EL (cell line): ENCODE measurements around the gene TTC27.
"Not testable (repeated sequence)": the region's sequence is repeated elsewhere in the genome, so short reads cannot be mapped to it uniquely, and the experiment has no call there.

Source experiments
- DNase-seq: peaks from one replicate; pipeline ENCODE4 v3.0.0-alpha.2; 2016

The TTC27 gene

DNA sequence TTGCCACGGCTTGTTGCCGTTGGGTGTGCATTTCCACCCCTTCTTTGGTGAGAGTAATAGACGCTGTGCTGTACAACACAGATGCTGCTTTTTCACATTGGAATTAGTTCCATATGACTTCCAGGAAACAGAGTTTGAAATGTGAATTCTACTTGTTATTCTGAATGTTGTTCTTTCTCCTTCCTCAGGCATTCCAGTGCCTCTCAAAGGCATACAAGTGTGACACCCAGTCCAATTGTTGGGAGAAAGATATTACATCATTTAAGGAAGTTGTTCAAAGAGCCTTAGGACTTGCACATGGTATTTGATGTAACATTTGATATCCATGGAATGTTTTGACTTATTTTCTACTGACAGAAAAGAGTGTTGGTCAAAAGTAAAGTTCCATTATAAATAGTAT, 184.5 kb downstream of the TTC27 start:
- DNase-seq = peak; percentile 31

DNA sequence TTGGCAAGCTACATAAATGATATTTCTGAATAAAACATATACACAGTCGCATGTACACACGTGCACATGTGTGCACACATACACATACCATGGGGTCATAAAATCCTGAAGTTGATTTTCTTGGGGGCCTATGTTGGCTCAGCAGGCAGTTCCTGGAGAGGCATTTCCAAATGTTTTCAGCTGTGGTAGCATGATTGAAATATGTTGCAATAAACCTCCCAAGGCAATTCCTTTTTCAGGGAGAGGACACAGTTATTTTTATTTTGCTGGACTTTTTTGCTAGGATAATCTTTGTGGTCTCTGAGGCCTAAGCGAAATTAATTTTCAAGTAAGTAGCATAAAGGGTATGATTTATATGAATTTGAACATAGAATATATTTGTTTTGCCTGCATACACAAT, 192.2 kb downstream of the TTC27 start:
- DNase-seq = no peak

DNA sequence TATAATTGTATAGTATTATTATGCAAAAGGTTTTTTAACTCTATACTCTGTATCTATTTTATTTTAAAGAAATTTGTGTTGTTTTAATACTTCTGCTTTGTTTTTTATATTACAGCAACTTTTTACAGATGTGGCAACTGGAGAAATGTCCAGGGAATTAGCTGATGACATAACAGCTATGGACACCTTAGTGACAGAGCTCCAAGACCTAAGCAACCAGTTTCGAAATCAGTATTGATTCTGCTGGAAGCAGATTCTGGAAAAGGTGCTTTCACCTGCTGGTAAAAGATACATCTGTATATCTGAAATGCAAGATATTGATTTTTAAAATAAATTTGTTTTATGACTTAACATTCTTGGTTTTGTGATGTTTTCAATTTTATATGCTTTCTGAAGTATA, 192.9 kb downstream of the TTC27 start:
- no peak for DNase-seq

DNA sequence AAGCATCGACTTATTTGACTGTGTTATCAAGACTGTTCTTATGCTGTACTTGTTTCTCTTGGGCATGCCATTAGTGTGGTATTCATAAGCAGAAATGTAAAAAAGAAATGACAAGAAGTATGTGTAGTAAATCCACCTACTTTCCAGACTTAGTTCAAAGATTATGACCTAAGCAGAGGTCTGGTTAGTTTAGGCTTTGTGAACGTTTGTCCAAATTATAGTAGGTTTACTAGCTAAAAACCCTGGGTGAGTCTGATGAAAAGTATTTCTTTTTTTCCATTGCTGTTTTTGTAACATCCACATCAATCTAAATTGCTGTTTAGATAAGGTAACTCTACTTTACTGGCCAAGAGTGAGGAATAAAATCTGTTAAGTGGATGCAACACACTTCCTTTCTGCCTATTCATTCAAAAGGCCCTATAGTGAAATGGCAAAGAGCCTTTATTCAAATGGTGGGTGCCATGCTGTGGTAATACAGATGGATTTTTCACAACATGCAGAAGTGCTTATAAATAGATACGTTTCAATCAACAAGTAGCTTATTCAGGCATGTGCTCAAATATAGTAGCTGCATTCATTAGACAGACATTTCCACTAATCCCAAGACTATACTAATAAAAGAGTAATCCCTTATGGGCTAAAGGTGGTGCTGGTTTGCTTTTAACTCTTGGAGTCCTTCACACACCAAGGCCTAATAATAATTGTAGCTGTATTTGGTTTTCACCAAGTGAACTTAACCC, 196.4 kb downstream of the TTC27 start:
- no peak for DNase-seq

DNA sequence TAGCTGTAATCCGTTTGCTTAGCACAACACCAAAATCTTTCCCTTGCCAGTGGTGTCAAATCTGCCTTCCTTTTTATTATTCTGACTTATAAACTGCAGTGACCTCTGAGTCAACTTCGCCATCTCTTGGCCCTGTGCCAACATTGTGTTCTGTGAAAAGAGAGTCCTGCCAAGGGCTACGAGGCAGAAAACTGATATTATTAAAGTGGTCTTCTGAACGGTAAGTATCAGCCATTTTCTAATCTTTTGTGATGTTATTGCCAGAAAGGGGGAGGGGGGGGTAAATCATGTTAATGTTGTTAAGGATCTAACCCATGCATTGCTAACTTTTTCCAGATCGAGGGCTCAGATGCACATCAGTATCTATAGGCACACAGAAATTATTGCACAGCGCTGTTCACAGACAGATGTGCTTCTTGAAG, 197.5 kb downstream of the TTC27 start:
- peak; percentile 12 for DNase-seq

DNA sequence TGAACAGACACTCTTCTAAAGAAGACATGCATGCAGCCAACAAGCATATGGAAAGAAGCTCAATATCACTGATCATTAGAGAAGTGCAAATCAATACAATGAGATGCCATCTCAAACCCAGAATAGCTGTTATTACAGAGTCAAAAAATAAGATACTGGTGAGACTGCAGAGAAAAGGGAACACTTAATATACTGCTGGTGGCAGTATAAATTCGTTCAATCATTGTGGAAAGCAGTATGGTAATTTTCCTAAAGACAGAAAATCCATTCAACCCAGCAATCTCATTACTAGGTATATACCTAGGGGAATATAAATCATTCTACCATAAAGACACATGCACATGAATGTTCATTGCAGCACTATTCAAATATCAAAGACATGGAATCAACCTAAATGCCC, 202.3 kb downstream of the TTC27 start:
- no peak for DNase-seq

DNA sequence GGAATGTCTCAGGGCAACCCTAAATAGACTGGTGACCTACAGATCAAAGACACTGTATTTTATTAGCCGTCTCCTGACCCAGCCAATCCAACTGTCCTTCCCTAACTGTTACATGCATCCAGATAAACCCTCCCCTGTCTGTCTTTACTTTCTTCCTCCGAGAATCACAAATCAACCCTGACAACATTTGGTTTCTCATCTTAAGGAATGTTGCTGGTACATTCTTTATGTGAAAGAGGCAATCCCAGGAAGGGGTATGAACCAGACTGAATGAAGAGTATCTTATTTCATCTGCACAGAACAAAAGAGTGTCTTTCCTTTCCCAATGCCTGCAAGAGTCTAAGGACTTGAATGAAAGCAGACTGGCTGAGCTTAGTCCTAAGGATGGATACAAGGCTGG, 205.0 kb downstream of the TTC27 start:
- DNase-seq = peak; percentile 47

DNA sequence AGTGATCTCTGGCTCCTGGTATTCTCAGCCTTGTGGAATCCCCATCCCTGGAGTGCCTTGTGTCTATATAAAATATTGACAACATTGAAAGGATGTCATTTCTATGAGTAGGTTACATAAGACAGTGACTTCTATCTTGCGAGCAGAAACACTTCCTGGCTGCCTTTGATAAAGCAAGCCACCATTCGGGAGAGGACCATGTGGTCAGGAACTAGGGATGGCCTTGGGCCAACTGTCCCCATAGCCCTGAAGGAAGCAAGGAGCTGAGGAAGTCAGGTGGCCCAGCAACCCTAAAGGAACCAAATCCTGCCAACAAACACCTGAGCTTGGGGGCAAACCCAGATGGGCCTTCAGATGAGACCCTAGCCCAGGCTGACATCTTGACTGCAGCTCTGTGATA, 205.9 kb downstream of the TTC27 start:
- DNase-seq = no peak

DNA sequence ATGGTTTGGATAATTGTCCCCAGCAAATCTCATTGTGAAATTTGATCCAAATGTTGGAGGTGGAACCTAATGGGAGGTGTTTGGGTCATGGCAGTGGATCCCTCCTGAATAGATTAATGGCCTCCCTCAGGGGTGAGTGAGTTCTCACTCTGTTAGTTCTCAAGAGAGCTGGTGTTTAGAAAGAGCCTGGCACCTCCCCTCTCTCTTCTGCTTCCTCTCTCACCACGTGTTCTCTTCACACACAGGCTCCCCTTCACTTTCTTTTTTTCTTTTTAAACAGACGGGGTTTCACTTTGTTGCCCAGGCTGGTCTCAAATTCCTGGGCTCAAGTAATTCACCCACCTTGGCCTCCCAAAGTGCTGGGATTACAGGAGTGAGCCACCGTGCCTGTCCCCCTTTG, 207.3 kb downstream of the TTC27 start:
- DNase-seq = no peak

DNA sequence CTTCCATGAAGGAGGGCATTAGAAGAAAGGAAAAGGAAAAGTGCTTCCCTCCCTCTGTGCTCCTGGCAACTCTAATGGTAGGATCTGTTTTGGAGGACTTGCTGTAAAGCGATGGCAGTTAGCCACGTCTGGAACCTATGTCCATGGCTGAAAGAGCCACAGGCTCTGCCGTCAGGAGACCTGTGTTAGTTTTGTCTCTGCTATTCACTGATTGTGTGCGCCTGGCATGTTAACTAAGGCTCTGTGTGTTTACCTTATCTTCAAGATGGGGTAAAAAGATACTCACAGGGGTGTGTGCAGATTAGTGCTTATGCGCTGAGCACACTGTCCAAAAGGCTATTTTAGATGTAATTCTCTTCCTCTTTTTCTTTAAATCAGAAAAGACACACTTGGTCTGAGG, 209.1 kb downstream of the TTC27 start:
- no peak for DNase-seq

DNA sequence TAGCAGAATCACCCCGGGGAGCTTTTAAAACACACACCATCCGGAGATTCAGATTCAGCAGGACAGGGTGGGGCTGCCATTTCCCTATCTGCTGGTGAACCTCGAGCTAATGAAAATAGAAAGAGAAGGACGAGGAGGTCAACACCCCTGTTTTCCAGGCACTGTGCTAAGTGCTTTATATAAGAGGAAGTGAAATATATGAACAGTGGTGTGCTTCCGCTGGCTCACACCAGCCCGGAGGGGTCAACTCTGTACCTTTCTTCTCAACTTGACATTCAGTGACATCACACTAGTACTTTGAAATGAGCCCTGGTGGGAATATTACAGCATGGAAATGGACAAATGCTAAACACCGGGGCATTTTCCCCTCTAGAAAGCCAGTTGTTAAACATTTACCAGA, 210.6 kb downstream of the TTC27 start:
- no peak for DNase-seq

DNA sequence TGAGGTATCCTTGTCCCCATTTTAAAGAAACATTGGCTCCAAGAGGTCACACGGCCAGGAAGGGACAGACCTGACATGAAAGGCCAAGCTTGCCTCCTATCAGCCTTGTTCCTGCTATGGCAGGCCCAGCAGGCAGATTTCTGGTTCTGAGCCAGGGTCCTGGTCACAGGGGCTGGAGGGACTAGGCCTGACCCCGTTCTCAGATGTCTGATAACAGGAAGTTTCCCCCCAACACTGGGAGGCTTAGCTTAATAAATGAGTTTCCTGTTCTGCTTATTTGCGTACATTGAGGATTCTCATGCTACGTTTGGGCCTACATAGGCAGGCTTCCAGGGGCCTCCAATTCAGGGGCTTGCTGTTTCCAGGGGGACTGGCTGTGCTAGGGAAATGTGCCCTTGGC, 211.1 kb downstream of the TTC27 start:
- DNase-seq = no peak

DNA sequence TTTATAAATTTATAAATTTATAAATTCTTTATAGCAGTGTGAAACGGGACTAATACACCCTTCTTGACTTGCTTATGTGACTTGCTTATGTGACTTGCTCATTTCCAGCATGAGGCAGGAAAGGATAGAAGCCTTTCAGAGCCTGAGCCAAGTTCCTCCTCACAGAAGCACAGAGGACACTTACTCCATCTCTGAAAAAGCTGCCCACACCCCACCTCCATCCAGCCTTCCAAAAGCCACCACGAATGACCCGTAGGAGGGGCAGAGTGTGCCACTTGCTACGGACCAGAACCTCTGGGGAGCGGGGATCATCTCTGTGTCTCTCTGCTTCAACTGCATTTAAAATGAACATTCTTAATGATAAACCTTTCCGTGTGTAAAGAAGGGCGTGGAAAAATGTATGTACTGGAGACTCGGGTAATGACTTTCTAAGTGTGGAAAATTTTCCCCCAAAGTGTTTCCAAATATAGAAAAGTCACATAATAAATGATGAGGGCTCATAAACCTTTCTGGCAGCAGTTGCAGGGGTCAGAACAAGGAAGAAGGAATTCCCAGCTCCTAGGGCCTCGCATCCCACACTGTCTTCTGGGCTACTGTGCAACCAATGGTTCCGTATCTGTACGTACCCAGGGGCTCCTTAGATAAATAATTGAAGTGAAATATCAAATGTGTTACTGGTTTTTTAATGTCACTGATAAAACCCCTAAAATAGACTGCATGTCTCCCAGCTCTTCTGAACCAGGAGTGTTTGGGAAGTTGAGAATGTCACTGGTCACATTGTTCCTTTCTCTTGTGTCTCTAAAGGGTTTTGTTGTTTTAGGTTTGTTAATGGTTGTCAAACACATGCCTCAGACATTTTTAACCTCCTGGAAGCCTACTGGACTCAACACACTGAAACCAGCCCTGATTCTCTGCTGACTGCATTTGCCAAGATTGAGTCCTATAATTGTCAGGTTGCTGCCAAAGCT, 214.4 kb downstream of the TTC27 start:
- DNase-seq = no peak

DNA sequence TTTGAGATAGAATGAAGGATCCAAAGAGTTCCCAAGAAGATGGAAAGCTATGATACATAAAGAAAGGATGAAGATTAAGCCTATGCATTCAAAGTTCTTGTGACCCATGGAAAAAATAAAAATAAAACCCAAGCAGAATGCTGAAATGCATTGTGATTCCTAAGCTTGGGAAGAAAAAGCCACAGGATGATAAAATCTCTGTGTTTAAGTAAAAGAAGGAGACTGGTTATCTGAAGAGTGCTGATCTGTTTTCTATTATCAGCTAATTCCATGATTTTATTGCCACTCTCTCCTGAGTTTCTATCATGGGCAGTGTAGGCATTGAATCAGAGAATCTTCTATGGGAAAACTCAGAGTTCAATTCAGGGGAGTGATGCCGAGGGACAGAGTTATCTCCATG, 215.8 kb downstream of the TTC27 start:
- no peak for DNase-seq

DNA sequence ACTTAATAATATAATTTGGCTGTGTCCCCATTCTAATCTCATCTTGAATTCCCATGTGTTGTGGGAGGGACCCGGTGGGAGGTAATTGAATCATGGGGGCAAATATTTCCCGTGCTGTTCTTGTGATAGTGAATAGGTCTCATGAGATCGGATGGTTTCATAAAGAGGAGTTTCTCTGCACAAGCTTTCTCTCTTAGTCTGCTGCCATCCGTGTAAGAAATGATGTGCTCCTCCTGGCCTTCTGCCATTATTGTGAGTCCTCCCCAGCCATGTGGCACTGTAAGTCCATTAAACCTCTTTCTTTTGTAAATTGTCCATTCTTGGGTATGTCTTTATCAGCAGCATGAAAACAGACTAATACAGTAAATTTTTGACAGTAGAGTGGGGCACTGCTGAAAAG, 216.4 kb downstream of the TTC27 start:
- DNase-seq = no peak

DNA sequence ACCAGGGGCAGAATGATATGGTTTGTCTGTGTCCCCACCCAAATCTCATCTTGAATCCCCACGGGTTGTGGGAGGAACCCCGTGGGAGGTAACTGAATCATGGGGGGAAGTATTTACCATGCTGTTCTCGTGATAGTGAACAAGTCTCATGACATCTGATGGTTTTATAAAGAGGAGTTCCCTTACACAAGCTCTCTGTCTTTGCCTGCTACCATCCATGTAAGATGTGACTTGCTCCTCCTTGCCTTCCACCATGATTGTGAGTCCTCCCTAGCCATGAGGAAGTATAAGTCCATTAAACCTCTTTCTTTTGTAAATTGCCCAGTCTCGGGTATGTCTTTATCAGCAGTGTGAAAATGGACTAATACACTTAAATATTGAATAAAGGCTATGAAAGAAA, 218.4 kb downstream of the TTC27 start:
- DNase-seq = not testable (repeated sequence)

DNA sequence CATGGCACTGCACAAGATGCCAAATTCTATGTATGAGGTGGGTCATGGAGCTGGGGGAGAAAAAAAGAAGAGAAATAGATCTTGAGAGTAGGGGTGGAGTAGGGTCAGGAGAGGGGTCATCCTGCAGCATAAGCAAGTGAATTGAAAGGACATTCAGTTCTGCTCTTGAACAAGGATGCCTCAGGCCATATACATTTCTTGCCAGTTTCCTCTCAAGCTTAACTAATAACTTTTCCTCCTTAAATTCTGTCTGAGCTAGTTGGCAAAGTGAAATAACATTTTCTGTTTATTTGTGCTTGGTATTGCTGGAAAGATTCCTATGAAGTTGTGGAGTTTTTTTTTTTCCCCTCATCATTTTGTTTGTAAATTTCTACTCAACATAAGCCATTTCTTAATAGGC, 219.9 kb downstream of the TTC27 start:
- DNase-seq = no peak

DNA sequence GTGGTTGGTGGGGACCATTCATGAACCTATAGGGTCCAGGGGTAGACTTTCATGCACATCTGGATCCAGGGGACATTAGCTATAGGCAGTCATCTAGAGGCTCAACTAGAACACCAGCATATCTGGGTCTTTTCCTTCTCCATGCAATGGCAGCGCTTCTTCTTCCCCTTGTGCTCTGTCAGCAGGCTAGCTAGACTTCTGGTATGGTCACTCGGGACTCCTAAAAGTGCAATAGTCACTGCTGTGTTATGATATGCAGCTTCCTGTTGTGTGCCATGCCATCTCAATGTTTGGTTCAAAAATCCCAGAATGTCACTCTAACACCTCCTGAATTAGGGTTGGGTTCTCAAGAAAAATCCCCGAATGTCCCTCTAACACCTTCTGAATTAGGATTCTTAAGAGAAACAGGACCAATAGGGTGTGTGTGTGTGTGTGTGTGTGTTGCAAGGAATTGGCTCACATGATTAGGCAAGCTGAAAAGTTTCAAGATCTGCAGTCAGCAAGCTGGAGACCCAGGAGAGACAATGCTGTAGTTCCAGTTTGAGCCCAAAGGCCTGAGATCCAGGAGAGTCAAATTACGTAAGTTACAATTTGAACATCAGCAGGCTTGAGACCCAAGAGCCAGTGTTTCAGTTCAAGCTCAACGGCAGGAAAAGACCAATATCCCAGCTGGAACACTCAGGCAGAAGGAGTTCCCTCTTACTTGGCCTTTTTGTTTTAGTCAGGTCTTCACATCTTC, 221.8 kb downstream of the TTC27 start:
- DNase-seq = no peak

DNA sequence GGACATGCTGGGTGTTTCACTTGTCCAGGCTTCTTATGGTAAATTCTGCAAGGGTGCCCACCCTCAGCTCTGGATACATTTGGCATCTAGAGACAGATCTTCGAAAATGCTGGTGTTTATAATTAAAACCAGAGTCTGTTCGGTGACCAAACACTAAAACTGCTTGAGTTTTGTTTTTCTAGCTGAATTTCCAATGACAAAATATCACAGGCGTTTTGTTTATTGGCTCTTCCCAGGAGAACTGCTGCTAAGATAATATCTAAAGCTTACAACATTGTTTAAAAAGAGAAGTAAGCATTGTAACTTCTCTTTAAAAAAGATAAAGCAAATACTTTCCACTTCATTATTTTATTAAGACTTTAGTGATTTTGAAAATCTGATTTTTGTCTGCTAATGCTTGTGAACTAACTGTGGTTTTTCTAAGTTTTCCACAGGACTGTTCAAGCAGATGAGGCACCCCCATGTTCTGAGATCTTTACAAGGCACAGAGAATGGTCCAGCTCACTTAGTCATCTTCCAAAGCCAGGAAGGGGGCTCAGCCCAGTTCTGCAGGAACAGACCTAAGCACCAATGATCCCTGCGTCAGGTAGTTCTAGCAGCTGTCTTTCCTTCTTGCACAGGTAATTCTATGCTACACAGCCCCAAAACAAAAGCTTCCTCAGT, 224.1 kb downstream of the TTC27 start:
- no peak for DNase-seq

DNA sequence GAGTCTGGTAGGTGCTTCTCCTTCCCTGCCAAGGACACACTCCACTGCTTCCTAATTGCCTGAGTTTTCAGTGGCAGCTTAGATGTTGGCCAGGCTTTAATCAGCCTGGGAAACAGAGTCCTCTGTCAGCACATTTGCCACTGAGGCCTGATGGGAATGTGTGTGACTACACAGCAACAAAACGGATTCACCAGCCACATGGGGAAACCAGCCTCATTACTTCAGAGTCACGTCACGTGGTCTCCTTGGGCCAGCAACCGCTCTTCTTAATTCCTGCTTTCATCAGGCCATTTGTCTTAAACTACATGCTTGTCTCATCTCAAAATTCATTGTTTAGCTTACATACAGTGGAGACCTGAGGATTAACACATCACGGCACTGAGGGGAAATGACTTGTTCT, 225.0 kb downstream of the TTC27 start:
- no peak for DNase-seq

DNA sequence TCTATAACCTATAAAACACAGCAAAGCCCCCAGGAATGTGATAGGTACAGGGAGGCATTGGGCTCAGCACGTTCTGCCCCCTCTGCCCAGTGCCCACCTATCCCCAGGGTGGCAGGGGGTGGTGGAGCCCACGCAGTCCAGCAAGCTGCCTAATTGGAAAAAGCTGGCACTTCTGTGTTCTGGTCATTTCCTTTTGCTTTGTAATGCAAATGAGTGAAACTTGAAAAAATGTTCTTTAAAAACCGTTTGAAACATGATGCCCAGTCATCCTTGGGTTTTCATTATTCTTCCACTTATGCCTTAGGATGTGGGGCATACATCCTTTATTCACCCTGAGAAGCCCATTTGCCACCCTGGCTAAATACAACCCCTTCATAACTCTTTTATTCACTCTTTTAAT, 229.0 kb downstream of the TTC27 start:
- DNase-seq = no peak

DNA sequence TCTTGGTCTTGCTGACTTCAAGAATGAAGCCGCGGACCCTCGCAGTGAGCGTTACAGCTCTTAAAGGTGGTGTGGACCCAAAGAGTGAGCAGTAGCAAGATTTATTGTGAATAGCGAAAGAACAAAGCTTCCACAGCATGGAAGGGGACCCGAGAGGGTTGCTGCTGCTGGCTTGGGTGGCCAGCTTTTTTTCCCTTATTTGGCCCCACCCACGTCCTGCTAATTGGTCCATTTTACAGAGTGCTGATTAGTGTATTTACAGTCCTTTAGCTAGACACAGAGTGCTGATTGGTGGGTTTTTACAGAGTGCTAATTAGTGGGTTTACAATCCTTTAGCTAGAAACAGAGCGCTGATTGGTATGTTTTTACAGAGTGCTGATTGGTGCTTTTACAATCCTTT, 230.9 kb downstream of the TTC27 start:
- no peak for DNase-seq

DNA sequence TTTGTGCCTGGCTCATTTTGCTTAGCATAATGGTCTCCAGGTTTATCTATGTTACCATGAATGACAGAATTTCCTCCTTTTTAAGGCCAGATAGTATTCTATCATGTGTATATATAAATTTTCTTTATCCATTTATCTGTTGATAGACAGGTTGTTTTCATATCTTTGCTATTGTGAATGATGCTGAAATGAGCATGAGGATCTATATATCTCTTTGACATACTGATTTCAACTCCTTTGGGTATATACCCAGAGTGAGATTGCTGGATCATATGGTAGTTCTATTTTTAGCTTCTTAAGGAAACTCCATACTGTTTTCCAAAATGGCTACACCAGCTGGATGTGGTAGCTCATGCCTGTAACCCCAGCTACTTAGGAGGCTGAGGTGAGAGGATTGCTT, 232.5 kb downstream of the TTC27 start:
- no peak for DNase-seq
